Measurements from ENCODE around the gene TMEM52.

The TMEM52 gene

DNA sequence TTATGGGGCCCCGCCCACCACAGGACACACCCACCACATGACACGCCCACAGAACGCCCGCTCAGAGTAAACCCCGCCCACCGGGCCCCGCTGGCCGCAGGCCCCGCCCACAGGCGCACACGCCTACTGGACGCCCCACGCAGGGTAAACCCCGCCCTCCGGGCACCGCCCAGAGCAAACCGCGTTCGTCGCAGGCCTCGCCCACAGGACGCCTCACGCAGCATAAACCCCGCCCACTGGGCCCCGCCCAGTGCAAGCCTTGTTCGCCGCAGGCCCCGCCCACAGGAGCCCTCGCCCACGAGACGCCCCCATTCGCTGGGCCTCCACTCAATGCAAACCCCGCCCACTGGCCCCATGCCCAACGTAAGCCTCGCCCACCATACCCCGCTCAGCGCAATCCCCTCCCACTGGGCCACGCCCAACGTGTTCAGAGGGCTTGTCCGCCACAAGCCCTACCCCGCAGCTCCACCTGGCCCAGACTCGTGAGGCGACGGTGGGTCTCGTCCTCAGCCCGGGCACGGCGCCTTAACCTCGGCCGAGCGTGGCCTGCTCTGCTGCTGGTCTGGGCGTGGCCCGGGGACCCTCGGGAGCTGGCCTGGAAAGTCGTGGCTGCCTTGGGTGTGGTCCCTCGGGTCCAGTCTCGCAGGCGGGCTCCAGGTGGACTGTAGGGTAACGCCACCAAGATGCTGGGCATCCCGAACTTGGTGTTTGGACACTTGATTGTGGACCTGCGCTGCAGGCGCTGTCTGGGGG lies 401 bp upstream of the TMEM52 start:
- DNase-seq (ENCODE audit: insufficient read length) = peak; percentile 100
- TF ChIP-seq POLR2AphosphoS5 (IDR thresholded peaks at IDR 0.05; ENCODE audit: low read depth, low read length) (no peak), TAF1 (IDR thresholded peaks at IDR 0.05; ENCODE audit: borderline replicate concordance, low read depth, low read length) (no peak), POLR2A (IDR thresholded peaks at IDR 0.05; ENCODE audit: low read depth, low read length) (no peak)
- FAIRE-seq = peak; percentile 99

DNA sequence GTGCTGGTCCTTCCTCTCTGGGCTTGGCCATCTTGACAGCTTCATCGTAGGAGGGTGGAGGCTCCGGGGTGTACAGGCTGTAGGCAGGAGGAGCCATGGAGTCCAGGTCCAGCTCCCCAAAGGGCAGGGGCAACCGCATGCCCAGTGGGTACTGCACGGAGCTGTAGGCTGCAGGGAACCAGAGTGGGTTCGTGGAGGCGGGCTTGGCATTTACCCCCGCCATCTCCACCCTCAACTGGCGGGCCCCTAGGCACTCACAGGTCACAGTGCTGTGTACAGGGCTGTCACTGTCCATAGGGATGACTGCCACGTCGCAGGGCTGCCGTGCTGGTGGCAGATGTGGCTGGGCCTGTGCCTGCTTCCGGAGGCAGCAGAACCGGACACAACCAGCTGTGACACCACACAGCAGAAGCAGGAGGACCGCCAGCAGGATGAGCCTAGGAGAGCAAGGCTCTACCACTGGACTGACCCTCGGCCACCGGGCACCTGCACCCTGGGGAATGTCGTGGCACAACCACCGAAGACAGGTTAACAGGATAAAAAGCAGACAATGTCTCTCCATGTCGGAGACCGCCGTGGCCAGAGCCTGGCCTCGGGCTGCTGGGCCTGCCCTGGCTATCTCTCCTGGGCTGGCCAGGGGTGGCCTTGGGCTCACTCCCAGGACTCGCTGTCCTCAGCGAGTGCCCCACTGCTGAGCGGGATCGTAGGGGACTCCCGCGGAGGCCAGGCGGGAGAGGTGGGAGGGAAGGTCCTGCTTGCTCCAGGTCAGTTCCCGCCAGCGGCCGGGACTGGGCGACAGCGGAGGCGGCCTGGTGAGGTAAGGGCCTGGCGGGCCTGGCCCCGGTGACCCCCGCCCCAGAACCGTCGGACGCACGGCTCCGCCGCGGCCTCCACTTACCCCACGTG lies 831 bp downstream of the TMEM52 start:
- TF ChIP-seq TAF1 (IDR thresholded peaks at IDR 0.05; ENCODE audit: borderline replicate concordance, low read depth, low read length) (no peak), POLR2A (IDR thresholded peaks at IDR 0.05; ENCODE audit: low read depth, low read length) (no peak), POLR2AphosphoS5 (IDR thresholded peaks at IDR 0.05; ENCODE audit: low read depth, low read length) (no peak)
- no peak for FAIRE-seq
- no peak for DNase-seq (ENCODE audit: insufficient read length)

DNA sequence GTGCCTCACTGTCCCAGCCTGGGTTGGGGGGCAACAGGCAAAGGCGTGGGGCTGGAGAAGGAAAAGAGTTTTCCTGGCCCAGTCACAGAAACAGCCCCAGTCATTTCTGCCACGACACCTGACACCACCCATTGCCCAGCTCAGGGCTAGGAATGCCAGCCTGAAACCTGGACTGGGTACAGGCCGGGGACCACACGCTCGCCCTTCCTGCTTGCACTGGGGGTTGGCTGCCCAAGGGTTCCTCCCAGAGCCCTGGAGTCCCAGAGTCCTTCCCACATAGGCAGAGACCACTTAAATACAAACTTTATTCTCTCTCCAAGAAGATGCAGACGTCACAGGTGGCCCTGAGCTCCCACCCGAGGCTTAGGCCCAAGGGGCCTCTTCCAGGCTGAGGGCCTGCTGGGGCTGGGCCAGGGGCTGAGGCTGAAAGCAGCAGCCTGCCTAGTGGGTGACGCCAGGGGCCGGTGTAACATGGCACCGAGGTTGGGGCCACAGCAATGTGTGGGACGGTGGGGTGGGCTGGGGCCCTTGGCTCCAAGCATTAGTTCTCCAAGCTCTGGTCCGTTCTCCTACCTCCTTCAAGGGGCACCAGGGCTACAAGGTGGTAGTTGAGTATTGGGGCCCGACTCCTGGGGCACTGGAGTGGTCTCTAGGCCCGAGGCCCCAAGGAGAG lies 1.6 kb downstream of the TMEM52 start:
- TF ChIP-seq TAF1 (IDR thresholded peaks at IDR 0.05; ENCODE audit: borderline replicate concordance, low read depth, low read length) = no peak
- FAIRE-seq (no peak), DNase-seq (ENCODE audit: insufficient read length) (no peak)

DNA sequence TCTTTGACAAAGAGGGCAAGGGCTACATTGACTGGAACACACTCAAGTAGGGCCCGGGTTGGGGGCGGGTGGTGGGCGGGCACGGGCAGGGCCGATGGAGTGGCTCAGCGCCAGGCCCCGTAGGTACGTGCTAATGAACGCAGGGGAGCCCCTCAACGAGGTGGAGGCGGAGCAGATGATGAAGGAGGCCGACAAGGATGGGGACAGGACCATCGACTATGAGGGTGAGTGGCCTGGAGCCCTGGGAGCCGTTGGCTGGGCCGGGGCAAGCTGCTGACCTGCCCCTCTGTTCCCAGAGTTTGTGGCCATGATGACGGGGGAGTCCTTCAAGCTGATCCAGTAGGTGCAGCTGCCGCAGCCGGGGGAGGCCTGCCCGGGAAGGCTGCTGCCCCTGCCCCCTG lies 2.2 kb downstream of the TMEM52 start:
- no peak for FAIRE-seq
- DNase-seq (ENCODE audit: insufficient read length) = no peak

DNA sequence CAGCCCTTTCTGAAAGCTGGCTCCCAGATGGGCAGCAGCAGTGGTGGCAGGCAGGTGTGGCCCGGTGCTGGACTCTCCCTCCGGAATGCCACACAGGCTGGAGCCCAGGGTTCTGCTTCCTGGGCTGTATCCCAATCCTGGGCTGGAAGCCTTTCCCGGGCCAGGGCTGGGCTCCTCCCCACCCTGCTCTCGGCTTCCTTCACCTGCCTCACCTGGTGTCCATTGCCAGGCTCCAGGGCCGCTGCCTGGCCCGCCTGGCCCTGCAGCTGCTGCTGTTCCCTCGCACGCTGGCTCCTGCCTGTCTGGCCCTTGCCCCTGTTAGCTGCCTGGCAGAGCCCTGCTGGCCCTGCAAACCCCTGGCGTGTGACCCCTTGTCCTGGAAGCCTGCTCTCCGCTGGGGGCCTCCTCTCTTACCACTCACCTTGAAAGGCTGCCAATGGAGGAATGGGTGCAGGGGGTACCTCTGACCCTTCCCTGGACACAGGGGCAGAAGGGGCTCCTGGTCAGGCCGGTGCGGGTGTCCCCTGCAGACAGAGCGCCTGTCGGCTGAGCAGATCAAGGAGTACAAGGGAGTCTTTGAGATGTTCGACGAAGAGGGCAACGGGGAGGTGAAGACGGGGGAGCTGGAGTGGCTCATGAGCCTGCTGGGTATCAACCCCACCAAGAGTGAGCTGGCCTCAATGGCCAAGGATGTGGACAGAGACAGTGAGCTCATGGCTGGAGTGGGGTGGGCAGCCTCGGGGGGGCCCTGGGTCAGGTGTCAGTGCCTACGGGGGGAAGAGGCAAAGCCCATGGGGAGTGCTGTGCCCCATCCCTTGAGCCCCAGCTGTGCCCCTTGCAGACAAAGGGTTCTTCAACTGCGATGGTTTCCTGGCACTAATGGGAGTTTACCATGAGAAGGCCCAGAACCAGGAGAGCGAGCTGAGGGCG lies 2.9 kb downstream of the TMEM52 start:
- DNase-seq (ENCODE audit: insufficient read length) (no peak), FAIRE-seq (no peak)
- TF ChIP-seq TAF1 (IDR thresholded peaks at IDR 0.05; ENCODE audit: borderline replicate concordance, low read depth, low read length) (no peak), POLR2A (IDR thresholded peaks at IDR 0.05; ENCODE audit: low read depth, low read length) (no peak), POLR2AphosphoS5 (IDR thresholded peaks at IDR 0.05; ENCODE audit: low read depth, low read length) (no peak)

More for the DNA sequence above, 2.2 kb downstream of the TMEM52 start:
- TF ChIP-seq POLR2AphosphoS5 (IDR thresholded peaks at IDR 0.05; ENCODE audit: low read depth, low read length) = no peak
- no peak for TF ChIP-seq TAF1 (IDR thresholded peaks at IDR 0.05; ENCODE audit: borderline replicate concordance, low read depth, low read length)
- TF ChIP-seq POLR2A (IDR thresholded peaks at IDR 0.05; ENCODE audit: low read depth, low read length) = no peak

DNA sequence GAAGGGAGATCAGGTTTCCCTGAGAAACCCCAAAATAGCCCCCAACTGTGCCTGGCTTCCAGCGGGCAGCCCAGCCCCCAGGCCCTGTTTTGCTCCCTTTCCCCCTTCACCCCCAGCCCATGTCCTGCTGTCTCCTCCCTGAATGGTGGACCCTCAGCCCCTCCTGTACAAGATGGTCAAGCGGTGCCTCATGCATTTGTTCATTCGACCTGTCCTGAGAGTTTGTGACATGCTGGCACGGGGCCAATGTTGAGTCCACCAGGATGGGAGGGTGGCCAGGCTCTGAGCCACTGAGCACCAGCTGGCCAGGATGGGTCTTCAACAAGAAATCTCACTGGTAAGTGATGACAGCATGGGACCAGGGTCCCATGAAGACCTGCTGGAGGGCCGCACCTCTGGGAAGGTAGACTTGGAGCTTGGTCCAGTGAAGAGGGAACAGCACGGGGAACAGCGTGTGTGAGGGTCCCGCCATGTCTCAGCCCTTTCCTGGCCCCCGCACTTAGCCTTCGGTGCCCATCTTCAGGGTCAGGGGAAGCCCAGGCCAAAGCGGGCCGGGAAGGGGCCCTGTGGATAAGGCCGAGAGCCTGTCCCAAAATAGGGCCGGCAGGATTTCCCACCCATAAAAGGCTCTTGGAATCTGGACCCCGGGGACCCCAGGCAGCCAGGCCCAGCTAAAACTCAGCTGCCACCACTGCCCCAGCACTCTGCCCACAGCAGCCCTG lies 3.9 kb downstream of the TMEM52 start, which contains the start of gene CALML6:
Gene CALML6, plus strand, starts transcription at position 290 of the 722 bp plus-strand sequence. Its CDS starts 21 bp downstream, at position 311.
- DNase-seq (ENCODE audit: insufficient read length) = no peak
- no peak for FAIRE-seq
- TF ChIP-seq POLR2A (IDR thresholded peaks at IDR 0.05; ENCODE audit: low read depth, low read length) = no peak
- no peak for TF ChIP-seq POLR2AphosphoS5 (IDR thresholded peaks at IDR 0.05; ENCODE audit: low read depth, low read length)

DNA sequence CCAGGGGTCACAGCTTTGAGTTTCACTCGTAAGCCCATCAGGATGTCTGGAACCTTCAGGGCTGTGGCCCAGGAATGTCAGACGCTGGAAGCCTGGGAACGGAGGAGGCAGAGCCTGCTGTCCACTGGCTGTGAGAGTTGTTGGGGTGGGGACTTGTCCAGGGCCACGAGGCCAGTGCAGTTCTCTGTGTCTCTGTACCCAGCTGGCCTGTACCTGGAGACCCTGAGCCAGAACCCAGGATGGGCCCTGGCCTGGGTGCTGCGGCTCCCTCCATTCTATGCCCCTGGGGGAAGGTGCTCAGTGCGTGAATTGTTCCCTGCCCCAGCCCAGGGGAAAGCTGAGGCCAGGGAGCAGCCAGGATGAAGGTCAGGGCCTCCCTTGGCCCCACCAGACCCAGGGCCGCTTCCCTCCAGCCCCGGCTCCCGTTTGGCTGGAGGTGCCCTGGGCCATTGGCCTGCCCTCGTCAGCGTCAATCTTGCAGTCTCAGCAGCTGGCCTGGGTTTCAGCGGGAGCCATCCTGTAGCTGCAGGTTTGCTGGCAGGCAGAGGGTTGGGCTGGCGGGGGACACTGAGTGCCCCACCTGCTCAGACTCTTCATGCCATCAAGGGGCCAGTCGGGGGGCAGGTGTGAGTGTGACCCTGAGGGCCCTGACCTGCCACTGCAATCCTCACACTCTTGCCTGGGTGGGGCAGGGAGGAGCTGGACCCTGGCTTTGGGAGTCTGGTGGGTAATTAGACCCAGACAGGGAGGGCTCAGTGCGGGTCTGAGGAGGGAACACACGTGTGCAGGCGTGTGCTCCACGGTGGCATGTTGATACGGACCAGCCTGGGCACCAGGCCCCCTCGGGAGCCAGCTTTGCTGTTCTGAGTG lies 4.7 kb downstream of the TMEM52 start:
- no peak for FAIRE-seq
- TF ChIP-seq TAF1 (IDR thresholded peaks at IDR 0.05; ENCODE audit: borderline replicate concordance, low read depth, low read length) = no peak
- TF ChIP-seq POLR2AphosphoS5 (IDR thresholded peaks at IDR 0.05; ENCODE audit: low read depth, low read length) = no peak
- no peak for TF ChIP-seq POLR2A (IDR thresholded peaks at IDR 0.05; ENCODE audit: low read depth, low read length)

DNA sequence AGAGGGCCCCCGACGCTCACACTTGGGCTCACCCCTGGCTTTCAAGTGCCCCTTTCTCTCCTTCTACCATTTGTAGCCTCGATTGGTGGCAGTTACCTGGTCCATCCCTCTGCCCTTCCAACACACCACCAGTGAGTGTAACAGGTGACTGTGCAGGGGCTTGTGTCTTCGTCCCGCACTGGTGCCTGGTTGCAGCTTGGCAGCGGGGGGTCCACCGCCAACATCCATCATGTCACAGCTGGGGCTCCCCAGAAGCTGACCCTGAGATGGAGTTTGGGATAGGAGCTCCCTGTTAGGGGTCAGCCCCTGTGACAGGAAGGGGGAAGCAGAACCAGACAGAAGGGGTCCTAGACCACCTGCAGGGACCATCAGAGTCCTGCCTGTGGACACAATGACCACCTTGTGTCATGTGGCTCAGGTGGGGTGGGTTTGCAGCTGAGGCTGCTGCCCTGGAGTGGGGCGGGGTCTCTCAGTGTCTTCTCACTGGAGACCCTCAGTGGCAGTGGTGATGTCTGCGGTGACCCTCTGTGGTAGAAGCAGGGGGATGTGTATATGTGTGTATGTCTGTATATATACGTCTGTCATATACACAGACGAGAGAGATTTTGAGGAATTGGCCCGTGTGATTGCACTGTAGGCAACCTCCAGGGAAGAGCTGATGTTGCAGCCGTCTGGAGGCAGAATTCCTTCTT lies 7.6 kb downstream of the TMEM52 start:
- DNase-seq (ENCODE audit: insufficient read length) (no peak), FAIRE-seq (no peak)
- no peak for TF ChIP-seq POLR2A (IDR thresholded peaks at IDR 0.05; ENCODE audit: low read depth, low read length)
- TF ChIP-seq POLR2AphosphoS5 (IDR thresholded peaks at IDR 0.05; ENCODE audit: low read depth, low read length) = no peak
- no peak for TF ChIP-seq TAF1 (IDR thresholded peaks at IDR 0.05; ENCODE audit: borderline replicate concordance, low read depth, low read length)

More for the DNA sequence above, 4.7 kb downstream of the TMEM52 start:
- no peak for DNase-seq (ENCODE audit: insufficient read length)

All from GM12892 (cell line).